KMS-11 (cell line): ENCODE results near the gene CDC37L1.
A peak's percentile ranks its signal among the peaks of the same experiment; 100 is the strongest.

Source experiments
- H2AFZ ChIP-seq: fragments of 200-600 bp; sonication (generic); 2 replicates; pipeline ENCODE4 v1.6.1; 2016; ENCODE audit warnings: antibody characterized with exemption, mixed run types, low read depth
- H3K27ac ChIP-seq: fragments of 200-600 bp; sonication (generic); 2 replicates; pipeline ENCODE4 v1.6.1; 2016; ENCODE audit warnings: mild to moderate bottlenecking, mixed run types
- H3K27me3 ChIP-seq: fragments of 200-600 bp; sonication (generic); 2 replicates; pipeline ENCODE4 v1.6.1; 2017; ENCODE audit warnings: mild to moderate bottlenecking, low read depth, mixed run types, moderate library complexity; ENCODE audit not compliant: insufficient read depth
- H3K36me3 ChIP-seq: fragments of 200-600 bp; sonication (generic); 2 replicates; pipeline ENCODE4 v1.6.1; 2017; ENCODE audit warnings: mild to moderate bottlenecking, mixed run types; ENCODE audit not compliant: insufficient read depth
- H3K4me1 ChIP-seq: fragments of 200-600 bp; sonication (generic); 2 replicates; pipeline ENCODE4 v1.6.1; 2016; ENCODE audit warnings: mild to moderate bottlenecking, low read depth, mixed run types; ENCODE audit not compliant: poor library complexity, severe bottlenecking
- H3K4me2 ChIP-seq: fragments of 200-600 bp; sonication (generic); 2 replicates; pipeline ENCODE4 v1.7.0; 2016; ENCODE audit warnings: mild to moderate bottlenecking, mixed run types
- H3K4me3 ChIP-seq: fragments of 200-600 bp; sonication (generic); IDR thresholded peaks from 2 replicates; pipeline ENCODE4 v1.6.1; 2017; ENCODE audit warnings: low read depth, low read length, mixed read lengths; ENCODE audit not compliant: insufficient read depth
- H3K79me2 ChIP-seq: fragments of 200-600 bp; sonication (generic); 2 replicates; pipeline ENCODE4 v1.6.1; 2016; ENCODE audit warnings: low read depth, mixed run types; ENCODE audit not compliant: insufficient read depth
- H3K9ac ChIP-seq: fragments of 200-600 bp; sonication (generic); 2 replicates; pipeline ENCODE4 v1.6.1; 2016; ENCODE audit warnings: mild to moderate bottlenecking, mixed run types
- H4K20me1 ChIP-seq: fragments of 200-600 bp; sonication (generic); 2 replicates; pipeline ENCODE4 v1.6.1; 2016; ENCODE audit warnings: mild to moderate bottlenecking, mixed run types; ENCODE audit not compliant: insufficient read depth
- CTCF ChIP-seq: fragments of 200-600 bp; sonication (generic); conservative IDR thresholded peaks from 2 replicates; pipeline ENCODE4 v1.6.1; 2017; ENCODE audit warnings: low read depth, mild to moderate bottlenecking, antibody characterized with exemption, low read length, moderate library complexity, mixed read lengths

CDC37L1 gene

GRCh38 chr9:4686112-4686511 lies 6.7 kb downstream of the CDC37L1 start:
- 0 out of 2 replicates have a peak, but pooled peaks cover 4% of the 10 kb centered on the region for H3K36me3 ChIP-seq

GRCh38 chr9:4686584-4686983 lies 7.2 kb downstream of the CDC37L1 start:
- no peak for TF ChIP-seq CTCF
- peaks cover 36% of the 10 kb centered on the region for H3K79me2 ChIP-seq
- no peak overlapping the region for H3K27ac ChIP-seq
- H3K4me1 ChIP-seq, result peaks cover 36% of the 10 kb centered on the region
- H4K20me1 ChIP-seq, result no peaks in the 10 kb centered on the region
- 0 out of 2 replicates have a peak, but pooled peaks cover 4% of the 10 kb centered on the region for H3K36me3 ChIP-seq
- no peak overlapping the region for H2AFZ ChIP-seq
- H3K4me3 ChIP-seq, result no peak overlapping the region
- no peak overlapping the region for H3K9ac ChIP-seq
- no peak overlapping the region for H3K4me2 ChIP-seq
- no peaks in the 10 kb centered on the region for H3K27me3 ChIP-seq

More at GRCh38 chr9:4686112-4686511, 6.7 kb downstream of the CDC37L1 start:
- H3K4me3 ChIP-seq, result no peak overlapping the region
- H3K4me1 ChIP-seq, result peaks cover 39% of the 10 kb centered on the region
- TF ChIP-seq CTCF, result no peak
- peaks cover 37% of the 10 kb centered on the region for H3K79me2 ChIP-seq
- no peak overlapping the region for H3K9ac ChIP-seq
- no peak overlapping the region for H2AFZ ChIP-seq
- no peaks in the 10 kb centered on the region for H4K20me1 ChIP-seq
- H3K27me3 ChIP-seq, result no peaks in the 10 kb centered on the region
- H3K27ac ChIP-seq, result no peak overlapping the region
- no peak overlapping the region for H3K4me2 ChIP-seq

- peaks cover 22% of the 10 kb centered on the region; the same call in 1 of the 2 replicates for H3K79me2 ChIP-seq
- H3K4me3 ChIP-seq, result no peak overlapping the region
- H3K27me3 ChIP-seq, result no peaks in the 10 kb centered on the region
- H3K27ac ChIP-seq, result peak overlapping the region; percentile 53; the same call in 1 of the 2 replicates
- H3K4me1 ChIP-seq, result peaks cover 36% of the 10 kb centered on the region
- peak overlapping the region; percentile 46 for H3K4me2 ChIP-seq
- H2AFZ ChIP-seq, result no peak overlapping the region
- H4K20me1 ChIP-seq, result no peaks in the 10 kb centered on the region
- no peak for TF ChIP-seq CTCF
- no peak overlapping the region for H3K9ac ChIP-seq
- 0 out of 2 replicates have a peak, but pooled peaks cover 4% of the 10 kb centered on the region for H3K36me3 ChIP-seq
Observed at GRCh38 chr9:4689021-4689420, 9.7 kb downstream of the CDC37L1 start.

- no peak overlapping the region for H3K4me3 ChIP-seq
- no peak overlapping the region for H2AFZ ChIP-seq
- no peaks in the 10 kb centered on the region for H3K27me3 ChIP-seq
- H3K36me3 ChIP-seq, result 0 out of 2 replicates have a peak, but pooled peaks cover 4% of the 10 kb centered on the region
- H3K4me2 ChIP-seq, result peak overlapping the region; percentile 46
- H3K4me1 ChIP-seq, result peaks cover 36% of the 10 kb centered on the region
- H3K9ac ChIP-seq, result no peak overlapping the region
- H3K79me2 ChIP-seq, result peaks cover 24% of the 10 kb centered on the region; the same call in 1 of the 2 replicates
- H3K27ac ChIP-seq, result peak overlapping the region; percentile 53
- no peak for TF ChIP-seq CTCF
- no peaks in the 10 kb centered on the region for H4K20me1 ChIP-seq
Observed at GRCh38 chr9:4689687-4690104, 10.3 kb downstream of the CDC37L1 start.
